Pancreas (tissue), 10 donors: ENCODE measurements around the gene ATP6V0C. TPM values are rescaled to one million over a fixed set of nuclear protein-coding genes. Genes with fewer than 3 reads are reported as not detected.
A peak's percentile ranks its signal among the peaks of the same experiment; 100 is the strongest.

Experiments
- ATAC-seq, 4 donors: fragments of 200-7000 bp; cut with Tn5 transposase; one replicate each; pipeline versions ENCODE4 v1.8.0 to v1.9.1; 2020; ENCODE audit warnings: mild to moderate bottlenecking in 4 of 4, moderate library complexity in 4 of 4
- DNase-seq, 6 donors: peaks; one replicate each; pipeline ENCODE4 v3.0.0-alpha.2; 2020
- FAIRE-seq: peaks from 2 replicates; lab custom pipeline; 2012; peaks lifted over from hg19 to GRCh38; lab: Jason Lieb, UNC
- H3K27ac ChIP-seq, 4 donors: fragments of 200-600 bp; sonication (generic); 1 replicate in 3 of 4; 2 replicates in 1 of 4; pipeline versions ENCODE4 v1.5.0 to v1.8.0; 2020
- H3K27me3 ChIP-seq, 4 donors: fragments of 200-600 bp; one replicate each; pipeline ENCODE4 v1.8.0; 2021
- H3K36me3 ChIP-seq, 3 donors: fragments of 200-600 bp; sonication (generic) in 1 of 3; one replicate each; pipeline versions ENCODE4 v1.5.0 to v1.8.0; 2020 to 2021
- H3K4me1 ChIP-seq, 3 donors: fragments of 200-600 bp; one replicate each; pipeline ENCODE4 v1.8.0; 2021
- H3K4me3 ChIP-seq, 4 donors: fragments of 200-600 bp; sonication (generic) in 2 of 4; one replicate each; pipeline versions ENCODE4 v1.5.0 to v1.8.0; 2020 to 2021
- H3K9me3 ChIP-seq, 4 donors: fragments of 200-600 bp; one replicate each; pipeline ENCODE4 v1.8.0; 2021
- WGBS, 2 donors: extraction: QIAGEN DNeasy Blood & Tissue Kit; methylation state at CpG; one replicate each; pipeline ENCODE4 v1.1.7; 2013; 5-methylcytosine and 5-hydroxymethylcytosine counted together
- intact Hi-C, 3 donors: fragments of 100-400 bp; cut with DNase I; formaldehyde crosslinking; loops; one replicate each; pipeline versions ENCODE4 v1.11.1 to v1.14.2; 2022
- polyA plus RNA-seq, 2 donors: library from polyadenylated mRNA; stranded (reverse); fragments of 200-250 nt; gene quantifications; one replicate each; pipeline ENCODE4 v1.2.3, GENCODE V29; 2013
- total RNA-seq, 6 donors: library from RNA; stranded (reverse); fragmentation: NEBNext Ultra II Directional in 4 of 6; extraction: Animal tissue kit (Norgen Biotek cat#: 25700) in 4 of 6; gene quantifications; one replicate each; pipeline versions ENCODE4 v1.2.1 to v1.2.4, GENCODE V29; 2021 to 2023
- TF ChIP-seq, protein P1 (sequence below), 4 donors: fragments of 200-600 bp; sonication (generic) in 3 of 4; IDR thresholded peaks; one replicate each; pipeline versions ENCODE4 v1.5.0 to v1.8.0; 2021; ENCODE audit warnings: antibody characterized with exemption in 4 of 4
- donor health status: healthy with polysubstance abuse.
- donor health status: DM: no; HTN: no; CAD: no; lungs with moderate emphysema.
- donor health status: DM: no; HTN: no; CAD: no.
- donor health status: control.
- donor health status: control.
- donor health status: Bipolar disorder and iron deficiency.
- donor health status: DM: yes; HTN: yes; CAD: no.
- donor health status: DM: no; HTN: no; CAD: no.
- donor health status: DM: no; HTN: no; CAD: no.
- donor health status: DM: yes; HTN: yes; CAD: no.

ATP6V0C gene
- total and polyA plus RNA-seq, 8 donors = 39.9 to 124 (median 66.8) TPM

DNA sequence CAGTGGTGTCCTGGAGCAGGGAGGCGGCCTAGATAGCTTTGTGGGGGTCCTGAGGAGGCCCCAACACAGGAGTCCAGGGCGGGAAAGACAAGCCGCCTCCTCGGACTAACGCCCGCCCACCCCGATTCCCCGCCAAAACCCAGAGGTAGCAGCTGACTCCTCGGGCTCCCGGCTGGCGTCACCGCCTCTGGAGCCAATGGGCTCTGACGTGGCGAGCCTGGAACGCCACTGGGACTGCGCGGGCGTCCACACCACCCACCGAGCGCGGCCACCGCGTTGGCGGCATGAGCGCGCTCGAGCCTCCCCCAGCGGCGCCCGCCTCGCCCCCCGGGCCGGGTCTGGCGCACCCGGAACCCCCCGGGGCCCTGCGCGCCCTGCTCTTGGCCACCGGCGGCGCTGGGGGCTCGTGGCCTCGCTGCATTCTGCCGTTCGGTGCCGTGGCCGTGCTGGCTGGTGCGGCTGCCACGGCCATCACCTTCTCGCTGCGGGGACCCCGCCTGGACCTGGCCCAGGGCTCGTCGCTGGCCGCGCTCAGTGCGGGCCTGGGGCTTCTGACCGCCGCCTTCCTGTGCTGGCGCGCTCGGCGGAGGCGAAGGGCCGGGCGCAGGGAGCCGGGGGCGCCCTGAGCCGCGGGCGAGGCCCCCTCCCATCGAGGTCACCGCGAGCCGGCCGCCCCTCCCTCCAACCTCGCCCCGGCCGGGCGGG is 46.1 kb upstream of the ATP6V0C start:
- ATAC-seq (peak; percentile 62 to 84 (median 69)), DNase-seq (peak in 5 of 6 donors; percentile 62 to 83 (median 77)), FAIRE-seq (no peak)
- Histone ChIP-seq H3K27ac (no peak overlapping the region), H3K9me3 (no peaks in the 10 kb centered on the region), H3K4me3 (peak overlapping the region; percentile 10 to 58 (median 38)), H3K27me3 (peaks cover 0 to 5% (median 0%) of the 10 kb centered on the region in 4 donors), H3K36me3 (no peaks in the 10 kb centered on the region), H3K4me1 (peaks cover 0 to 20% (median 0%) of the 10 kb centered on the region in 3 donors)
- TF ChIP-seq, protein P1, sequence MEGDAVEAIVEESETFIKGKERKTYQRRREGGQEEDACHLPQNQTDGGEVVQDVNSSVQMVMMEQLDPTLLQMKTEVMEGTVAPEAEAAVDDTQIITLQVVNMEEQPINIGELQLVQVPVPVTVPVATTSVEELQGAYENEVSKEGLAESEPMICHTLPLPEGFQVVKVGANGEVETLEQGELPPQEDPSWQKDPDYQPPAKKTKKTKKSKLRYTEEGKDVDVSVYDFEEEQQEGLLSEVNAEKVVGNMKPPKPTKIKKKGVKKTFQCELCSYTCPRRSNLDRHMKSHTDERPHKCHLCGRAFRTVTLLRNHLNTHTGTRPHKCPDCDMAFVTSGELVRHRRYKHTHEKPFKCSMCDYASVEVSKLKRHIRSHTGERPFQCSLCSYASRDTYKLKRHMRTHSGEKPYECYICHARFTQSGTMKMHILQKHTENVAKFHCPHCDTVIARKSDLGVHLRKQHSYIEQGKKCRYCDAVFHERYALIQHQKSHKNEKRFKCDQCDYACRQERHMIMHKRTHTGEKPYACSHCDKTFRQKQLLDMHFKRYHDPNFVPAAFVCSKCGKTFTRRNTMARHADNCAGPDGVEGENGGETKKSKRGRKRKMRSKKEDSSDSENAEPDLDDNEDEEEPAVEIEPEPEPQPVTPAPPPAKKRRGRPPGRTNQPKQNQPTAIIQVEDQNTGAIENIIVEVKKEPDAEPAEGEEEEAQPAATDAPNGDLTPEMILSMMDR (IDR thresholded peaks at IDR 0.05) = no peak
- 2 to 3% methylated on average over 59 to 80 of the region's 80 CpGs for WGBS, 2 donors
- intact Hi-C loops = no loop called here

DNA sequence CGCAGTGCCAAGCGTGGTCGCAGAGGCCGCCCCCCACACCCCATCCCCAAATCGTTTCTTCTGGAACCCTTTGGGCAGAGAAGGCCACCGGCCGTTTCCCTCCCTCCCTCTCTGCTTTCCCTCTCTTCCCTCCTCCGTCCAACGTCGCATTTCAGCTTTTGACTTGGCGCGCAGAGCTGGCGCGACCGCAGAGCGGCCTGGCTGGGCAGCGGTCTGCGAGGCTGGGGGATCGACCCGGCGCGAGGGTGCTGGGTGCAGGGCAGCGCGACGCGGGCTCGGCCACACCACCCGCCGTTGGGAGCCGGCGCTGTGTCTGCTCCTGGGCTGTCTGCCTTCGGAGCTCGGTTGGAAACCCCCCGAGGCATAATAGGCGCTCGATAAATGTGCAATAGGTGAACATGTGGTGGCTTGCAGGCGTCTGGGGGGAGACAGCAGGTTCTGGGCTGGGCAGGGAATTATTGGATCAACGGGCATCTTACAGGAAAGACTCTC is 45.5 kb upstream of the ATP6V0C start:
- FAIRE-seq = no peak
- TF ChIP-seq, protein P1 (IDR thresholded peaks at IDR 0.05) = no peak
- WGBS, 2 donors = 3 to 4% methylated on average over 35 to 38 of the region's 38 CpGs

DNA sequence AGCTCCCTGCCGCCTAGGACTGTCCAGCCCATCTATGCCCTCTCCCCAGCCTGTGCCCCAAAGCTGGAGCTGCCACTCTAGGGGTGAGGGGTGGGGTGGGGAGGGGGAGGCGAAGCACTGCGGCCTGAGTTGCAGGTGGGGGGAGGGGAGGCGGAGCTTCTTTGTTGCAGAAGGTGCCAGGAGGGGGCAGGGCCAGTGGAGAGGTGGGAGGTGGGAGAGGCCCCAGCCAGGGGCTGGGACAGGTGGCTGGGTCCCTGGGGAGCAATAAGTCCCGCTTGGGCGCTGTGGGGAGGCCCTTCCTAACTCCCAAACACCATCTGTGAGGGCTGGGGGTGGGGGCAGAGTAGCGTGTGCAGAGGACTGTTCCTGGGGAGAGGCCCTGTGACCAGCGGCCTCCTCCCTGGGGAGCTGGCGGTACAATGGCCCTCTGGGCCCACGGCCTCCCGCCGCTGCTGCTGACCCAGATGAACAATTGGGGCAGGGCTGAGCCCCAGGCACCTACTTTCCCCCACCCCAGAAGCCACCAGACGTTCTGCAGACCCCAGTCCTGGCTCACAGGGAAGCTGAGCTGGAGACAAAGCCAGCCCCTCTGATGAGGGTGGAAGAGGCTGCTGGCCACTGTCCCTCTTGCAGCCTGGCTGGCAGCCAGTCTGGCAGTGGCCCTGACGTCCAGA is 44.9 kb upstream of the ATP6V0C start:
- intact Hi-C loops = no loop called here
- peaks cover 0 to 5% (median 0%) of the 10 kb centered on the region in 4 donors for H3K27me3 ChIP-seq
- H3K4me1 ChIP-seq = peaks cover 0 to 23% (median 0%) of the 10 kb centered on the region in 3 donors
- WGBS, 2 donors = 35 to 44% methylated on average over 10 to 14 of the region's 14 CpGs
- no peak overlapping the region for H3K27ac ChIP-seq
- no peaks in the 10 kb centered on the region for H3K36me3 ChIP-seq
- FAIRE-seq (no peak), ATAC-seq (peak in 2 of 4 donors; percentile 3 to 19), DNase-seq (peak in 1 of 6 donors; percentile 21)
- H3K9me3 ChIP-seq = no peaks in the 10 kb centered on the region
- TF ChIP-seq, protein P1 (IDR thresholded peaks at IDR 0.05) = no peak
- H3K4me3 ChIP-seq = no peak overlapping the region

More for the DNA sequence above, 45.5 kb upstream of the ATP6V0C start:
- Histone ChIP-seq H3K4me1 (peaks cover 0 to 22% (median 0%) of the 10 kb centered on the region in 3 donors), H3K4me3 (peak overlapping the region; percentile 10 to 58 (median 38)), H3K27me3 (peaks cover 0 to 5% (median 0%) of the 10 kb centered on the region in 4 donors), H3K9me3 (no peaks in the 10 kb centered on the region), H3K27ac (no peak overlapping the region), H3K36me3 (no peaks in the 10 kb centered on the region)
- peak in 2 of 6 donors; percentile 19 to 70 for DNase-seq
- peak; percentile 32 to 41 (median 38) for ATAC-seq
- intact Hi-C loops = no loop called here

DNA sequence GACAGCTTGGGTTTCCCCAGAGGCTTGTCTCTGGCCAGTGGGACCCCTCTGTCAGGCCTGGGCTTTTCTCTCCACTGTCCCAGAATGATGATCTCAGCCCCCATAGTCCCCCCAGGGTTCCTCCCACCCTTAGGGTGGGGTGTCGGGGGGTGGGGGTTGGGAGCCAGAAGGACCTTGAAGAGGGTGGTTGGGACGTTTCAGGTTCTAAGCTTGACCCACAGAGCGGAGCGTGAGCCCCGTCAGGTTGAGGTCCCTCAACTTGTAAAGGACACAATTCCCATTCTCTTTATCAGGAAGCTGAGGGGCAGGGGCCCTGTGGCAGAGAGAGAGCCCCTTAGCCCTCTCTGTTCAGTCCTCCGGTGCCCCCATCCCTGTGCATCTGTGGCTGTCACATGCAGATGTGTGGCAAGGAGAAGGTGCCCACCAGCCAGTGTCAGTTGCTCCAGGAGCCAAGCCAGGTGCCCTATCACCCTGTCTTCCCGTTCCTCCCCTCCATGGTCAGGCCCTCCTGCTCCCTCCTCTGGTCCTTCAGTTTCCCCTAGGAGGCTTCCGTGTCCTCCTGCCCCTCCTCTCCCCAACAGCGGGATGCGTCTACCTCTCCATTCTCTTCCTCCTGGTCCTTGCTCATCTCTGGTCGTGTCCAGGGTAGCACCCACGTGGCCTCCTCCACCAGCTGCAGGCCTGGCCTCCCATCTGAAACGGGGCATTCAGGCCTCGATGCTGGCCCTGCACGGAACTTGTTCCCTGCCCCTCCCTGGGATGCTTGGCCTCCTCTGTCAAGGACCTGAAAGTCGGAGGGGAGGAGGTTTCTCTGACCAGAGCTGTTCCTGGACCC is 44.1 kb upstream of the ATP6V0C start:
- ATAC-seq = no peak
- no peak for FAIRE-seq
- 58 to 70% methylated on average over 16 of the region's 16 CpGs for WGBS, 2 donors
- Histone ChIP-seq H3K27ac (no peak overlapping the region), H3K27me3 (peaks cover 0 to 5% (median 0%) of the 10 kb centered on the region in 4 donors), H3K4me1 (peaks cover 0 to 23% (median 0%) of the 10 kb centered on the region in 3 donors), H3K4me3 (no peak overlapping the region), H3K9me3 (no peaks in the 10 kb centered on the region), H3K36me3 (no peaks in the 10 kb centered on the region)
- TF ChIP-seq, protein P1 (IDR thresholded peaks at IDR 0.05) = no peak
- intact Hi-C loops = no loop called here
- no peak for DNase-seq
